IPS-18a (cell line): ENCODE data around the gene TRIO.
"Not testable (repeated sequence)": the region's sequence is repeated elsewhere in the genome, so short reads cannot be mapped to it uniquely, and the experiment has no call there.

Experiments used
- H3K27ac ChIP-seq: one replicate; pipeline ENCODE4 v1.5.1; 2013; ENCODE audit warnings: low read length
- H3K27me3 ChIP-seq: one replicate; pipeline ENCODE4 v1.6.1; 2013; ENCODE audit warnings: mild to moderate bottlenecking, low read length; ENCODE audit not compliant: control insufficient read depth, insufficient read depth
- H3K36me3 ChIP-seq: one replicate; pipeline ENCODE4 v1.6.1; 2013; ENCODE audit warnings: low read depth, low read length; ENCODE audit not compliant: control insufficient read depth
- H3K4me1 ChIP-seq: one replicate; pipeline ENCODE4 v1.6.1; 2013; ENCODE audit warnings: low read depth, low read length; ENCODE audit not compliant: control insufficient read depth
- H3K4me3 ChIP-seq: one replicate; pipeline ENCODE4 v1.5.1; 2013; ENCODE audit warnings: low read length
- H3K9ac ChIP-seq: one replicate; pipeline ENCODE4 v1.6.1; 2013; ENCODE audit warnings: mild to moderate bottlenecking, low read length, moderate library complexity
- H3K9me3 ChIP-seq: one replicate; pipeline ENCODE4 v1.6.1; 2013; ENCODE audit warnings: low read depth, low read length; ENCODE audit not compliant: control insufficient read depth

Gene TRIO

GRCh38 chr5:14142827-14143545 is at the start of gene TRIO:
Gene TRIO (plus strand): TSS chr5:14143342. CDS start chr5:14143726, 384 bp downstream.
- Histone ChIP-seq H3K4me3 (peak within 1 kb of the TSS; percentile 91), H3K9ac (peak within 1 kb of the TSS; percentile 82), H3K9me3 (no peaks in the 10 kb centered on the region), H3K4me1 (peaks cover 21% of the 10 kb centered on the region), H3K27me3 (peaks cover 22% of the 10 kb centered on the region), H3K27ac (peak within 1 kb of the TSS; percentile 15), H3K36me3 (no peaks in the 10 kb centered on the region)

GRCh38 chr5:14097380-14097779 is 45.8 kb upstream of the TRIO start:
- not testable (repeated sequence) for H3K4me3 ChIP-seq, H3K27ac ChIP-seq, H3K27me3 ChIP-seq, H3K9ac ChIP-seq, H3K9me3 ChIP-seq, H3K36me3 ChIP-seq
- H3K4me1 ChIP-seq = peaks cover 13% of the 10 kb centered on the region

- Histone ChIP-seq H3K9ac (no peak overlapping the region), H3K4me1 (peaks cover 10% of the 10 kb centered on the region), H3K36me3 (no peaks in the 10 kb centered on the region), H3K27ac (no peak overlapping the region), H3K4me3 (no peak overlapping the region), H3K9me3 (no peaks in the 10 kb centered on the region), H3K27me3 (no peaks in the 10 kb centered on the region)
Measured at GRCh38 chr5:14097998-14098471, 45.1 kb upstream of the TRIO start.

GRCh38 chr5:14100281-14100680 is 42.9 kb upstream of the TRIO start:
- H3K27me3 ChIP-seq = no peaks in the 10 kb centered on the region

GRCh38 chr5:14101922-14102321 is 41.2 kb upstream of the TRIO start:
- Histone ChIP-seq H3K27ac (no peak overlapping the region), H3K4me3 (no peak overlapping the region), H3K9ac (no peak overlapping the region), H3K27me3 (no peaks in the 10 kb centered on the region), H3K4me1 (no peaks in the 10 kb centered on the region), H3K9me3 (no peaks in the 10 kb centered on the region), H3K36me3 (no peaks in the 10 kb centered on the region)

More at GRCh38 chr5:14100281-14100680, 42.9 kb upstream of the TRIO start:
- Histone ChIP-seq H3K9me3 (no peaks in the 10 kb centered on the region), H3K4me1 (no peaks in the 10 kb centered on the region), H3K9ac (no peak overlapping the region), H3K4me3 (no peak overlapping the region), H3K27ac (no peak overlapping the region), H3K36me3 (no peaks in the 10 kb centered on the region)

- H3K9ac ChIP-seq = no peak overlapping the region
- H3K4me3 ChIP-seq = no peak overlapping the region
- no peak overlapping the region for H3K27ac ChIP-seq
- H3K9me3 ChIP-seq = no peaks in the 10 kb centered on the region
- H3K27me3 ChIP-seq = no peaks in the 10 kb centered on the region
- H3K4me1 ChIP-seq = no peaks in the 10 kb centered on the region
- H3K36me3 ChIP-seq = no peaks in the 10 kb centered on the region
Measured at GRCh38 chr5:14102666-14103065, 40.5 kb upstream of the TRIO start.

GRCh38 chr5:14105718-14106410 is 37.3 kb upstream of the TRIO start:
- Histone ChIP-seq H3K9me3 (no peaks in the 10 kb centered on the region), H3K36me3 (no peaks in the 10 kb centered on the region), H3K27ac (no peak overlapping the region), H3K4me1 (peaks cover 11% of the 10 kb centered on the region), H3K9ac (no peak overlapping the region), H3K4me3 (no peak overlapping the region), H3K27me3 (peaks cover 12% of the 10 kb centered on the region)

- peaks cover 11% of the 10 kb centered on the region for H3K4me1 ChIP-seq
- H3K9ac ChIP-seq = no peak overlapping the region
- no peak overlapping the region for H3K4me3 ChIP-seq
- peaks cover 12% of the 10 kb centered on the region for H3K27me3 ChIP-seq
- H3K27ac ChIP-seq = no peak overlapping the region
- no peaks in the 10 kb centered on the region for H3K36me3 ChIP-seq
- H3K9me3 ChIP-seq = no peaks in the 10 kb centered on the region
Measured at GRCh38 chr5:14107536-14107935, 35.6 kb upstream of the TRIO start.

GRCh38 chr5:14108170-14108996 is 34.8 kb upstream of the TRIO start:
- Histone ChIP-seq H3K27me3 (peaks cover 12% of the 10 kb centered on the region), H3K4me3 (peak overlapping the region; percentile 43), H3K36me3 (no peaks in the 10 kb centered on the region), H3K9me3 (no peaks in the 10 kb centered on the region), H3K9ac (peak overlapping the region; percentile 35), H3K27ac (no peak overlapping the region), H3K4me1 (peaks cover 11% of the 10 kb centered on the region)

GRCh38 chr5:14109041-14109747 is 33.9 kb upstream of the TRIO start:
- Histone ChIP-seq H3K27ac (no peak overlapping the region), H3K4me1 (peaks cover 11% of the 10 kb centered on the region), H3K4me3 (no peak overlapping the region), H3K9ac (no peak overlapping the region), H3K9me3 (no peaks in the 10 kb centered on the region), H3K36me3 (no peaks in the 10 kb centered on the region), H3K27me3 (peaks cover 12% of the 10 kb centered on the region)

GRCh38 chr5:14109771-14110170 is 33.4 kb upstream of the TRIO start:
- no peak overlapping the region for H3K4me3 ChIP-seq

More at GRCh38 chr5:14109771-14110170, 33.4 kb upstream of the TRIO start:
- no peaks in the 10 kb centered on the region for H3K9me3 ChIP-seq
- no peaks in the 10 kb centered on the region for H3K36me3 ChIP-seq
- H3K27ac ChIP-seq = no peak overlapping the region
- H3K9ac ChIP-seq = no peak overlapping the region
- H3K4me1 ChIP-seq = peaks cover 11% of the 10 kb centered on the region
- H3K27me3 ChIP-seq = peaks cover 12% of the 10 kb centered on the region
